Thyroid gland (tissue), 4 donors: Measurements from ENCODE around the gene PNN. TPM values are rescaled to one million over a fixed set of nuclear protein-coding genes. Genes with fewer than 3 reads are reported as not detected.
"Not testable (repeated sequence)": the region's sequence is repeated elsewhere in the genome, so short reads cannot be mapped to it uniquely, and the experiment has no call there.

Experiments
- DNase-seq, 2 donors: peaks; one replicate each; pipeline ENCODE4 v3.0.0-alpha.2; 2019
- H3K27ac ChIP-seq, 3 donors: fragments of 200-600 bp; sonication (generic); 1 replicate in 2 of 3; 2 replicates in 1 of 3; pipeline ENCODE4 v1.5.1; 2016 to 2019; ENCODE audit warnings: mild to moderate bottlenecking in 1 of 3, moderate library complexity in 1 of 3
- H3K27me3 ChIP-seq: fragments of 200-600 bp; sonication (generic); one replicate; pipeline ENCODE4 v1.5.1; 2019
- H3K36me3 ChIP-seq, 2 donors: fragments of 200-600 bp; sonication (generic); one replicate each; pipeline ENCODE4 v1.5.1; 2016 to 2019
- H3K4me1 ChIP-seq, 2 donors: fragments of 200-600 bp; sonication (generic); one replicate each; pipeline ENCODE4 v1.5.1; 2017 to 2019
- H3K4me3 ChIP-seq, 3 donors: fragments of 200-600 bp; sonication (generic); replicated peaks in 1 of 3; 1 replicate in 2 of 3; 2 replicates in 1 of 3; pipeline ENCODE4 v1.5.1; 2016; ENCODE audit warnings: mild to moderate bottlenecking in 1 of 3
- H3K9me3 ChIP-seq: fragments of 200-600 bp; sonication (generic); one replicate; pipeline ENCODE4 v1.5.1; 2017
- CTCF ChIP-seq, 6 experiments: fragments of 200-600 bp in 3 of 6; fragments of 450-650 bp in 3 of 6; sonication (generic) in 3 of 6; IDR thresholded peaks; one replicate each; pipeline ENCODE4 v1.5.1; 2016 to 2019; ENCODE audit warnings: antibody characterized with exemption in 6 of 6, mild to moderate bottlenecking in 2 of 6, inconsistent platforms in 1 of 6, moderate library complexity in 1 of 6
- POLR2A ChIP-seq, 2 donors: fragments of 450-650 bp; IDR thresholded peaks; one replicate each; pipeline ENCODE4 v1.6.1; 2017; ENCODE audit warnings: antibody characterized with exemption in 2 of 2, mild to moderate bottlenecking in 2 of 2, moderate library complexity in 1 of 2
- WGBS, 2 donors: methylation state at CpG; one replicate each; pipeline ENCODE4 v1.1.5; 2017; 5-methylcytosine and 5-hydroxymethylcytosine counted together
- intact Hi-C: fragments of 100-400 bp; cut with DNase I; formaldehyde crosslinking; loops from one replicate; pipeline ENCODE4 v1.15.1; 2023
- total RNA-seq, 4 donors: library from RNA; depleted of rRNA; stranded (reverse); fragments of >200 nt; gene quantifications; one replicate each; pipeline ENCODE4 v1.2.3, GENCODE V29; 2016

The PNN gene
- total RNA-seq, 4 donors from 2014 or later, result 28.6 to 45.7 (median 43.1) TPM

- WGBS, 2 donors, result 66 to 77% methylated on average over 3 of the region's 3 CpGs
- Histone ChIP-seq H3K36me3 (no peaks in the 10 kb centered on the region), H3K4me1 (peaks cover 0 to 4% of the 10 kb centered on the region in 2 donors), H3K27ac (no peak overlapping the region), H3K4me3 (no peak overlapping the region), H3K9me3 (no peaks in the 10 kb centered on the region), H3K27me3 (no peaks in the 10 kb centered on the region)
- no peak for TF ChIP-seq CTCF (IDR thresholded peaks at IDR 0.05)
- no peak for TF ChIP-seq POLR2A (IDR thresholded peaks at IDR 0.05)
- intact Hi-C loops, result no loop called here
- DNase-seq, result no peak
These were observed 44.0 kb downstream of the PNN start for GRCh38 chr14:39219075-39219499.

- intact Hi-C loops, DNase-seq, H3K9me3 ChIP-seq, H3K36me3 ChIP-seq, H3K27ac ChIP-seq, H3K4me3 ChIP-seq, H3K27me3 ChIP-seq, H3K4me1 ChIP-seq: not testable (repeated sequence)
- 89 to 100% methylated on average over 1 of the region's 1 CpG for WGBS, 2 donors
These were observed 45.4 kb downstream of the PNN start for GRCh38 chr14:39220473-39220872.

- Histone ChIP-seq H3K4me3 (no peak overlapping the region), H3K27ac (no peak overlapping the region), H3K4me1 (no peaks in the 10 kb centered on the region), H3K27me3 (no peaks in the 10 kb centered on the region), H3K36me3 (no peaks in the 10 kb centered on the region), H3K9me3 (no peaks in the 10 kb centered on the region)
- no peak for DNase-seq
- intact Hi-C loops, result no loop called here
- WGBS, 2 donors, result 91 to 95% methylated on average over 3 of the region's 3 CpGs
- no peak for TF ChIP-seq CTCF (IDR thresholded peaks at IDR 0.05)
These were observed 53.0 kb downstream of the PNN start for GRCh38 chr14:39228044-39228443.

DNA sequence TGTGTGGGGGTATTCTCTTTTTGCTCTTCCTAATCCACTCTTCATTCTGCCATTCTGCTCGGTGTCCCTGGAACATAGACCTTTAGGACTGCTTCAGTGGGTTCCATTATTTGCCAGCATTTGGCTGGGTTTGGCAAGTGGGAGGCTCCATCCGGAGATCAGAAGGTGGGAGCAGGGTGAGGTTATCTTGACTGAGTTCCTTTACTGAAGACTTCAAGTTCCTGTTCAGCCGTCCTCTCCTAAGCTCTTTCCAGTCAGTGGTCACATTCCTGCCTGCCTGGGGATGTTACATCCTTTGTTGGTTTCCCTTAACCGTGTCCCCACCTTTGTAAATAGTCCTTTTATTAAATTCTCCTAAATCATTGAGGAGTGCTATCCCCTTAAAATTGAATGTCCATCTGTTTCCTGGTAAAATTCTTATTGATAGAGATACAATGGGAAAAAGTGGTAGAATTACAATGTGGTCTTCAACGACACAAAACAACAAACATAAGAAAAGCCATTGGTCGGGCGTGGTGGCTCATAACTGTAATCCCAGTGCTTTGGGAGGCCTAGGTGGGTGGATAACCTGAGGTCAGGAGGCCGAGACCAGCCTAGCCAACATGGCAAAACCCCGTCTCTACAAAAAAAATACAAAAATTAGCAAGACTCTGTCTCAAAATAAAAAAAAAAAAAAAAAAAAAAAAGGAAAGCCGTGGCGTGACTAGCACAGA is 53.6 kb downstream of the PNN start:
- Histone ChIP-seq H3K27ac (no peak overlapping the region), H3K36me3 (no peaks in the 10 kb centered on the region), H3K27me3 (no peaks in the 10 kb centered on the region), H3K4me3 (no peak overlapping the region), H3K9me3 (no peaks in the 10 kb centered on the region), H3K4me1 (no peaks in the 10 kb centered on the region)
- no peak for TF ChIP-seq POLR2A (IDR thresholded peaks at IDR 0.05)
- TF ChIP-seq CTCF (IDR thresholded peaks at IDR 0.05), result no peak
- DNase-seq, result no peak
- intact Hi-C loops, result no loop called here
- 82 to 88% methylated on average over 11 of the region's 11 CpGs for WGBS, 2 donors

GRCh38 chr14:39229222-39229543 is 54.1 kb downstream of the PNN start:
- DNase-seq, result no peak
- peaks cover 0 to 5% of the 10 kb centered on the region in 2 donors for H3K4me1 ChIP-seq
- H3K27ac ChIP-seq, result no peak overlapping the region
- H3K36me3 ChIP-seq, result no peaks in the 10 kb centered on the region
- intact Hi-C loops, result no loop called here
- TF ChIP-seq CTCF (IDR thresholded peaks at IDR 0.05), result no peak
- no peak for TF ChIP-seq POLR2A (IDR thresholded peaks at IDR 0.05)
- no peaks in the 10 kb centered on the region for H3K9me3 ChIP-seq
- no peak overlapping the region for H3K4me3 ChIP-seq
- H3K27me3 ChIP-seq, result no peaks in the 10 kb centered on the region
- WGBS, 2 donors, result 86 to 91% methylated on average over 1 of the region's 1 CpG
